Measurements from ENCODE around the gene KRTAP10-1. TPM values are rescaled to one million over a fixed set of nuclear protein-coding genes. Genes with fewer than 3 reads are reported as not detected.

Gene KRTAP10-1
- total RNA-seq, 2 experiments from 2014 or later: not detected

DNA sequence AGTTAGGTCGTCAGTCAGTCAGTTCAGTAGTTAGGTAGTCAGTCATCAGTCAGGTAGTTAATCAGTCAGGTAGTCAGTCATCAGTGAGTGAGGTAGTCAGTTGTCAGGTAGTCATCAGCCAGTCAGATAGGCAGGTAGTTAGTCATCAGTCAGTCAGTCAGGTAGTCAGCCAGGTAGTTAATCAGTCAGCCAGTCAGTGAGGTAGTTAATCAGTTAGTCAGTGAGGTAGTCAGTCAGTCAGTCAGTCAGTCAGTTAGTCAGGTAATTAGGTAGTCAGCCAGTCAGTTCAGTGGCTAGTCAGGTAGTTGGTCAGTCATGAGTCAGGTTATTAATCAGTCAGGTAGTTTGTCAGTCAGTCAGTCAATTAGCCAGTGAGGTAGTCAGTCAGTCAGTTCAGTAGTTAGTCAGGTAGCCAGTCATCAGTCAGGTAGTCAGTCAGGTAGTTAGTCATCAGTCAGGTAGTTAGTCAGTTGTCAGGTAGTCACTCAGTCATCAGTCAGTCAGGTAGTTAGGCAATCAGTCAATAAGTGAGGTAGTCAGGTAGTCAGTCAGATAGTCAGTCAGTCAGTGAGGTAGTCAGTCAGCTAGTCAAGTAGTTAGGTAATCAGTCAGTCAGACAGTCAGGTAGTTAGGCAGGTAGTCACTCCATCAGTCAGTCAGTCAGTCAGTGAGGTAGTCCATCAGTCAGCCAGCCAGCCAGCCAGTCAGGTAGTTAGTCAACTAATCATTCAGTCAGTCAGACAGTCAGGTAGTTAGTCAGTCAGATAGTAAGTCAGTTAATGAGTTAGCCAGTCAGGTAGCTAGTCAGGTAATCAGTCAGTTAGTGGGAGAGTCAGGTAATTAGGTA lies 16.2 kb downstream of the KRTAP10-1 start:
- ATAC-seq: no peak
- no peaks in the 10 kb centered on the region for H3K27me3 Mint-ChIP-seq
- ChIA-PET POLR2A (no interaction called here), CTCF (interaction anchor here (0.7 kb wide), 1 partner anchor 751 kb away, joined by 3 read pairs; no protein-coding TSS in a partner anchor)
- H3K4me1 Mint-ChIP-seq: no peaks in the 10 kb centered on the region
- H3K4me3 Mint-ChIP-seq: no peak overlapping the region
- no peak for DNase-seq
- intact Hi-C loops (cut with DNase I, micrococcal nuclease): no loop called here
- H3K27ac Mint-ChIP-seq: no peak overlapping the region
- H3K36me3 Mint-ChIP-seq (ENCODE audit: low read depth): no peaks in the 10 kb centered on the region
- H3K9me3 Mint-ChIP-seq (ENCODE audit: low read depth): no peaks in the 10 kb centered on the region

DNA sequence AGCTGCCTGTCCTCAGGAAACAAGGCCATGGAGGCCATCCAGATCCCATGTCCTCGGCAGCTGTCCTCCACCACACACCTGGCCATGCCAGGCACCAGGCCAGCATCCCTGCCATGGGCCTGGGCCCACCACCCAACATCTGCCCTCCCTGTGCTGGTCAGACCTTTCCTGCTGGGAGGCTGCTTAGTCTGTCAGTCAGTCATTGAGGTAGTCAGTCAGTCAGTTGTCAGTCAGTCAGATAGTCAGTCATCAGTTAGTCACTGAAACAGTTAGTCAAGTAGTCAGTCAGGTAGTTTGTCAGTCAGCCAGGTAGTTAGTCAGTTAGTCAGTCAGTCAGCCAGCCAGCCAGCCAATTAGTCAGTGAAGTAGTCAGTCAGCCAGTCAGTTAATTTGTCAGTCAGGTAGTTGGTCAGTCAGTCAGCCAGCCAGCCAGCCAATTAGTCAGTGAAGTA lies 17.2 kb downstream of the KRTAP10-1 start:
- DNase-seq: no peak
- Mint-ChIP-seq H3K9me3 (ENCODE audit: low read depth) (no peaks in the 10 kb centered on the region), H3K27me3 (no peaks in the 10 kb centered on the region), H3K4me1 (no peaks in the 10 kb centered on the region), H3K36me3 (ENCODE audit: low read depth) (no peaks in the 10 kb centered on the region), H3K4me3 (no peak overlapping the region), H3K27ac (no peak overlapping the region)
- ChIA-PET POLR2A (no interaction called here), CTCF (no interaction called here)
- intact Hi-C loops (cut with DNase I, micrococcal nuclease): no loop called here
- no peak for ATAC-seq

GRCh38 chr21:44521928-44522752 lies 17.9 kb downstream of the KRTAP10-1 start:
- Mint-ChIP-seq H3K4me1 (no peaks in the 10 kb centered on the region), H3K36me3 (ENCODE audit: low read depth) (no peaks in the 10 kb centered on the region), H3K27me3 (no peaks in the 10 kb centered on the region), H3K9me3 (ENCODE audit: low read depth) (no peaks in the 10 kb centered on the region), H3K27ac (no peak overlapping the region), H3K4me3 (no peak overlapping the region)
- DNase-seq (peak; percentile 2), ATAC-seq (no peak)
- CTCF ChIA-PET: no interaction called here
- intact Hi-C loops (cut with DNase I, micrococcal nuclease): no loop called here
- POLR2A ChIA-PET: no interaction called here

GRCh38 chr21:44521301-44521927 lies 18.6 kb downstream of the KRTAP10-1 start:
- ChIA-PET CTCF (no interaction called here), POLR2A (no interaction called here)
- Mint-ChIP-seq H3K4me1 (no peaks in the 10 kb centered on the region), H3K36me3 (ENCODE audit: low read depth) (no peaks in the 10 kb centered on the region), H3K27me3 (no peaks in the 10 kb centered on the region), H3K4me3 (no peak overlapping the region), H3K9me3 (ENCODE audit: low read depth) (no peaks in the 10 kb centered on the region), H3K27ac (no peak overlapping the region)
- DNase-seq: peak; percentile 2
- intact Hi-C loops (cut with DNase I, micrococcal nuclease): no loop called here
- ATAC-seq: no peak

DNA sequence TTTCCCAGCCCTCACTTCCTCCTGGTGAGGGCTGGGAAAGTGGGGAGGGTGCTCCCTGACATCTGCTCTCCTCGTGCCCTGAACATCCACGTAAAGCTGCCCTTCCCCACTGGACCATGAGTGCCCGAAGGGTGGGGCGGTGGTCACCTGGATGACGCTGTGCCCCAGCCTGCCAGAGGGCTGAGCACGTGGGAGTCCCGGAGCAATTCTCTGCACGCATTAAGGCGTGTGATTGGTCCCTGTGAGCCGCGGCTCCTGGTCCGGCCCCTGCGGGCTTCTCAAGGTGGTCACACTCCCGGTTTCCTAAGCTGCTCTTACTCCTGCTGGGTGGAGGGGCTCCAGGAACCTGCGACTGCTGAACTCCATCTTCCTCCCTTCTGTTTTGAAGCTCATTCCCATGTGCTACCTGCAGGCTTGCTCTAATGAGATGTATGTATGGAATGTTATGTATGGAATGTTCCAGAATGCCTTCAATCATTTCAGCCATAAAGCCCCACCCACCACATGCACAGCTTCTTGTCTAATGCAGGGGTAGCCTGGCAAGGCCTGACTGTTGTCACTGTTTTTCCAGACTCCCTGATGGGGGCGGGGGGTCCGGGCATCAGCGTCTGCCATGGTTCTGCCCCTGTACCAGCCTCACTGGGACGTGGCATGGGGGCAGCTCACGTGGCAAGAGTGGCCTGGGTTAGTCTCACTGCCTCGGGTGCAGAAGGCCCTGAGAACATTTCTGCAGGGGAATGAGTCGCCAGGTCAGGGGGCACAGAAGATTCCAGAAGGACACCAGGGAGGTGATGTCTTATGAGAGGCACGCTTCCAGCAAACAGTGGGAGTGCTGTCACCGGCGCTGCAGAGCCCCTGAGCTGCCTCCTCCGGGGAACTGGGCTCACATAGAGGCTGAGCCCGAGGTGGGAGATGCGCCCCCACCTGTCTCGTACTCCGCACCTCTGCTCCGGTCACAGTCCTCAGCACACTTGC lies 19.4 kb downstream of the KRTAP10-1 start:
- Mint-ChIP-seq H3K4me3 (no peak overlapping the region), H3K36me3 (ENCODE audit: low read depth) (no peaks in the 10 kb centered on the region), H3K27ac (no peak overlapping the region), H3K9me3 (ENCODE audit: low read depth) (no peaks in the 10 kb centered on the region), H3K27me3 (no peaks in the 10 kb centered on the region), H3K4me1 (no peaks in the 10 kb centered on the region)
- ChIA-PET CTCF (interaction anchor here (0.6 kb wide), 1 partner anchor 371 kb away, joined by 3 read pairs; no protein-coding TSS in a partner anchor), POLR2A (no interaction called here)
- DNase-seq (no peak), ATAC-seq (no peak)
- intact Hi-C loops (cut with DNase I, micrococcal nuclease): no loop called here

DNA sequence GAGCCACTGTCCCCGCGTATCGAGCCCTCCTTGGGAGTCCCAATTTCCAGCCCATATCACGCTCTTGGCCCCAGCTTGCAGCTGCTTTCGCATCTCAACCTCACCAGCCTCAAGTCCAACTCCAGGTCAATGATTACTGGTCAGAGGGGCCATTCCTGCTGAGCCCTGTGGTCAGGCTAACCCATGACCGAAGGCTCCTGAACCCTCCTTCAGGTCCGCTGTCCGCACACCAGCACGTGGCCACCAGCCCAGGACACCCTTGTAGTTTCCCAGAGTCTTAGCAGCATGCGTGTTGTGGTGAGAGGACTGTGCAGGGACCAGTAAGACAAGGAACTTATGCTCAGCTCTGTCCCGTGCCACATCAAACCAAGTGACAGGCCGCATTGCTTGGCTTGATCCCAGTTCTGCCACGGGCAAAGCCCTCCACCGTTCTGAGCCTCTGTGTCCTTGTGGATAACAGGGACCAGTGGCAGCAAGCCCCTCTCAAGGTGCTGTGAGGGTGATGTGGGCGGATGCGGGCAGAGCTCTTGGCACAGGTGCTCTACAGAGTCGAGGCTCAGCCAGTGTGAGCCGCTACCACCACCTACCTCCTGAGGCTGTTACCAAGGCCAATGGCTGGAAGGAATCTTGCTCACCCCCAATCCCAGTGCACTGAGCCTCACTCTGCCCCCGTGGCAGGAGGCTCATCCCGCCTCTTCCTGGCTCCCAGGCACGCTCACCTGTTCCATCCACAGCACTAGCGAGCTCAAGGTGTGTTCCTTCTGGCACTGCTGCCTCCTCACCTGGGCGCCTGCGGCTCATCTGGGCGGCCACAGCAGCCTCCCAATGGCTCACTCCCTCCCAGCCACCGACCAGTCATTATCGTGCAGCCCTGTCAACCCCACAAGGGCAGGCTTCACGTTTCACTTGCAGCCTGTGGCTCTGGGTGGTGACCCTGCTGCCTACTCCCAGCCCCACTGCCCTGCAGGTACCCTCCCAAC lies 20.4 kb downstream of the KRTAP10-1 start:
- Mint-ChIP-seq H3K9me3 (ENCODE audit: low read depth) (no peaks in the 10 kb centered on the region), H3K4me1 (no peaks in the 10 kb centered on the region), H3K27me3 (no peaks in the 10 kb centered on the region), H3K36me3 (ENCODE audit: low read depth) (no peaks in the 10 kb centered on the region), H3K27ac (no peak overlapping the region), H3K4me3 (no peak overlapping the region)
- DNase-seq (no peak), ATAC-seq (no peak)
- intact Hi-C loops (cut with DNase I, micrococcal nuclease): loop anchor here in 1 of 2 experiments (10.0 kb wide), 1 partner anchor 355 kb away; the partner anchor contains the start of gene PTTG1IP
- ChIA-PET CTCF (no interaction called here), POLR2A (no interaction called here)

DNA sequence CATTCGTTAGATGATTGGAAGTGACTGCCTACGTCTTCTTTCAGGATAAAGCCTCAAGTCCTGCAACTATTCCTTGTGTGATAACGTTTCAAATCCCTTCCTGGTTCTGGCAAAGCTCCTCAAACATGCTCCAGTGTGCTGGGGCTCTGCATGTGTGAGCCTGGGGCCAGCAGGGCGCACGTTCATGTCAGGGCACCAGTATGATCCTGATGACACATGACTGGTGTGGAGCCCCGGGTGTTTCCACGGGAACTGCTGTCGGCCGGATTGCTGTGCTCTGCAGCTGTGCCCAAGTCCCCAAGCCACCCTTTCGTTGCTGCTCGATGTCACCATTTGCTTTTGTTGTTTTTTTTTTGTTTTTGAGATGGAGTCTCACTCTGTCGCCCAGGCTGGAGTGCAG lies 21.3 kb downstream of the KRTAP10-1 start:
- intact Hi-C loops (cut with DNase I, micrococcal nuclease): loop anchor here in 1 of 2 experiments (10.0 kb wide), 1 partner anchor 356 kb away; the partner anchor contains the start of gene PTTG1IP
- no peaks in the 10 kb centered on the region for H3K4me1 Mint-ChIP-seq
- ChIA-PET POLR2A (no interaction called here), CTCF (interaction anchor here (1.0 kb wide), 1 partner anchor 12 kb away, joined by 3 read pairs; no protein-coding TSS in a partner anchor)
- ATAC-seq (no peak), DNase-seq (no peak)
- no peaks in the 10 kb centered on the region for H3K9me3 Mint-ChIP-seq (ENCODE audit: low read depth)
- no peaks in the 10 kb centered on the region for H3K27me3 Mint-ChIP-seq
- H3K27ac Mint-ChIP-seq: no peak overlapping the region
- no peaks in the 10 kb centered on the region for H3K36me3 Mint-ChIP-seq (ENCODE audit: low read depth)
- no peak overlapping the region for H3K4me3 Mint-ChIP-seq

DNA sequence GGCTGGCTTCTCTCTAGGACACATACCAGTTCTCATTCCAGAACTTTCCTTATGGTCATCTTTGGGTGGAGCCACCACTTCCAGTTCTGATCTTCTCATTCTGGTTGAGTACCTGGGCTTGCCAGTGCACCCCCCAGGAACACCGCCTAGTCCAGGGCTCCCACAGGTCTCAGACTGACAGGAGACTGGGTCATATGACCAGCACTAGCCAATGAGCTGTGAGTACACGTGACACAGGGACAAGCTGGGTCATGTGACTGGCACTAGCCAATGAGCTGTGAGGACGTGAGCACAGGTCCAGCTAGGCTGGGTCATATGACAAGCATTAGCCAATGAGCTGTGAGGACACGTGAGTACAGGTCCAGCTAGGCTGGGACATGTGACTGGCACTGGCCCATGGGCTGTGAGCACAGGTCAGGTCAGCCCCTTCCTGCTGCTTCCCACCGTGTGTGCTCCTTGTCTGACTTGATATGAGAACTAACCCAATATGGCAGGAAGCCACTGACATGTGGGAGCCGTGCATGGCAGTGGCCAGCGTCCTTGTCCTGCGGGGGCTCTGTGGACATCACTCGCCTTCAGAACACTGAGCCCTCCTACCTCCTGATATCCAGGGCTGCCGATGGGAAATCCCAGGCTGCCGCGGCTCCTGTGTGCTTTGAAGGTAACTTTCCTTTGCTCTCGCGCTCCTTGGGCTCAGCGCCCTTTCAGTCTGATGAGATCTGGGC lies 22.7 kb downstream of the KRTAP10-1 start:
- H3K4me3 Mint-ChIP-seq: peak overlapping the region; percentile 16
- peak; percentile 84 for ATAC-seq
- H3K36me3 Mint-ChIP-seq (ENCODE audit: low read depth): no peaks in the 10 kb centered on the region
- CTCF ChIA-PET: interaction anchor here (0.8 kb wide), 1 partner anchor 276 kb away, joined by 3 read pairs; no protein-coding TSS in a partner anchor
- no peaks in the 10 kb centered on the region for H3K4me1 Mint-ChIP-seq
- DNase-seq: peak; percentile 67
- POLR2A ChIA-PET: no interaction called here
- H3K27ac Mint-ChIP-seq: no peak overlapping the region
- no peaks in the 10 kb centered on the region for H3K9me3 Mint-ChIP-seq (ENCODE audit: low read depth)
- intact Hi-C loops (cut with DNase I, micrococcal nuclease): loop anchor here in 1 of 2 experiments (10.0 kb wide), 1 partner anchor 357 kb away; the partner anchor contains the start of gene PTTG1IP
- no peaks in the 10 kb centered on the region for H3K27me3 Mint-ChIP-seq

- no peak for DNase-seq
- ChIA-PET POLR2A (interaction anchor here (0.6 kb wide), 1 partner anchor 275 kb away, joined by 3 read pairs; no protein-coding TSS in a partner anchor), CTCF (no interaction called here)
- Mint-ChIP-seq H3K4me3 (no peak overlapping the region), H3K4me1 (no peaks in the 10 kb centered on the region), H3K9me3 (ENCODE audit: low read depth) (no peaks in the 10 kb centered on the region), H3K27me3 (no peaks in the 10 kb centered on the region), H3K27ac (no peak overlapping the region), H3K36me3 (ENCODE audit: low read depth) (no peaks in the 10 kb centered on the region)
- intact Hi-C loops (cut with DNase I, micrococcal nuclease): loop anchor here in 1 of 2 experiments (10.0 kb wide), 1 partner anchor 358 kb away; the partner anchor contains the start of gene PTTG1IP
- ATAC-seq: no peak
Observed at GRCh38 chr21:44516828-44517174, 23.2 kb downstream of the KRTAP10-1 start.

Data from activated CD4-positive, alpha-beta T cell treated with anti-CD3 and anti-CD28 coated beads for 36 hours (primary cell).